ENCODE results near the gene TTC34. TPM values are rescaled to one million over a fixed set of nuclear protein-coding genes. Genes with fewer than 3 reads are reported as not detected.
A peak's percentile ranks its signal among the peaks of the same experiment; 100 is the strongest.

TTC34 gene
- total and polyA plus RNA-seq, 9 of the 15 experiments (the other 6 are each of a cell fraction or from before 2014, with no cell fraction given): 0.03 to 0.38 (median 0.05) TPM; not detected in 2

DNA sequence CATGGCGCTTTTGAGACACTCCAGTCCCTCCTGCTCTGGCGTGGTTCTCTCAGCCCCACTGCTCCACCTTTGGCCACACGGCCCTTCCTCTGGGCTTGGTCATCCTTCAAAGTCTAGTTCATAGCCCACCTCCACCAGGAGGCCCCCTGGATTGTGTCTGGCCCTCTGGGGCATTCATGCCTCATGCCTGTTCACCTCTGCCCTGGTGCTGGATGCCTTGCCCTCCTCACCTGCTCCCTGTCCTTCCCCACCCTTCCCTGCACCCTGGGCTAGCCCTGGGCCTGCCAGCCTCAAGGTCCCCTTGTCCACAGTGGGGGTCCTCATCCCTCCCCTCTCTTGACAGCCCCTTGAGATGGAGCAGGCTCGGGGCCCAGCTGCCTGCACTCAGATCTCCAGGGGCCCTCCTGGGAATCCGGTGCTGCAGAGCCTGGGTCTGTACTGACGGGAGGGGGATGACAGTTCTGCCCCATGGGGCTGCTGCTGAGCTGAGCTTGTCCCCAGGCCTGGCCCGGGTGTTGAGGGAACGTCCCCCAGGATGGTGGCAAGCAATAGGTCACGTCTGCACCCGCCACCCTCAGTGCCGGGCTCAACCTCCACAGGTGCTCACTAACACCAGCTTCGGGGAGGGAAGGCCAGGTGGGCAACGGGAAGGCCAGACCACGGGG is 196.5 kb downstream of the TTC34 start:
- no peak for FAIRE-seq
- no peaks in the 10 kb centered on the region for H3K9me1 ChIP-seq (ENCODE audit: control insufficient read depth, insufficient read depth, low read length)
- no peak overlapping the region for H2AFZ ChIP-seq (ENCODE audit: low read depth, low read length)
- peak; percentile 17; the same call in 1 of the 3 replicates for ATAC-seq
- peak overlapping the region in 1 of 2 experiments; percentile 33; a peak in 1 of 4 replicates for H3K9ac ChIP-seq (ENCODE audit: insufficient read depth in 1 of 2, low read depth in 2 of 2, low read length in 2 of 2)
- H3K4me1 ChIP-seq (replicated peaks in 1 of 2; ENCODE audit: control insufficient read depth in 2 of 2, insufficient read depth in 2 of 2, low read length in 2 of 2): peaks cover 0 to 34% of the 10 kb centered on the region in 2 experiments; a peak in 2 of 5 replicates
- POLR2A ChIA-PET: interaction anchor here (1.0 kb wide), 1 partner anchor 19 kb away, joined by 4 read pairs; no protein-coding TSS in a partner anchor
- no peaks in the 10 kb centered on the region for H3K36me3 ChIP-seq (ENCODE audit: control insufficient read depth, insufficient read depth, low read length)
- no peaks in the 10 kb centered on the region for H3K9me3 ChIP-seq (replicated peaks; ENCODE audit: control insufficient read depth, insufficient read depth, low read depth, low read length)
- DNase-seq (ENCODE audit: extremely low read depth in 1 of 4, low spot score in 3 of 4): no peak
- 5% methylated on average over 14 of the region's 14 CpGs for WGBS (ENCODE audit: insufficient coverage, low coverage, missing lambda C conversion rate)
- TF ChIP-seq ZNF224 (CRISPR knock-in tag; IDR thresholded peaks at IDR 0.05): no peak
- no peak for TF ChIP-seq PATZ1 (CRISPR knock-in tag; IDR thresholded peaks at IDR 0.05; ENCODE audit: borderline replicate concordance)
- TF ChIP-seq ZFP36 (IDR thresholded peaks at IDR 0.05; ENCODE audit: low read depth, low read length, partially characterized antibody): peak; percentile 62
- no peak for TF ChIP-seq SMARCA5 (IDR thresholded peaks at IDR 0.05)
- no peak overlapping the region for H3K4me3 ChIP-seq
- intact Hi-C loops (cut with micrococcal nuclease): no loop called here
- no TSS peak for BruUV-seq (replicated peaks)
- no peak overlapping the region for H3K27ac ChIP-seq (ENCODE audit: extremely low read depth, low read depth, low read length)
- H3K79me2 ChIP-seq (ENCODE audit: control insufficient read depth, insufficient read depth, low read length): no peaks in the 10 kb centered on the region
- 0 out of 2 replicates have a peak, but pooled peaks cover 9% of the 10 kb centered on the region for H4K20me1 ChIP-seq (replicated peaks; ENCODE audit: control insufficient read depth, insufficient read depth, low read length)
- in situ Hi-C loops (cut with MboI): no loop called here
- H3K4me2 ChIP-seq (ENCODE audit: insufficient read depth, low read length): no peak overlapping the region
- peaks cover 33 to 59% of the 10 kb centered on the region in 2 experiments; a peak in 4 of 5 replicates for H3K27me3 ChIP-seq (ENCODE audit: control insufficient read depth in 2 of 2, insufficient read depth in 2 of 2, low read length in 2 of 2)
- CTCF ChIA-PET (ENCODE audit: low intra/inter-chr PET ratio): no interaction called here
